Tibial nerve (tissue), 4 donors: ENCODE results near the gene HDAC5.

Experiments used
- CTCF ChIP-seq, 5 experiments: fragments of 200-600 bp in 3 of 5; fragments of 450-650 bp in 2 of 5; sonication (generic) in 3 of 5; IDR thresholded peaks; one replicate each; pipeline ENCODE4 v1.5.1; 2016 to 2019; ENCODE audit warnings: antibody characterized with exemption in 5 of 5, mild to moderate bottlenecking in 3 of 5, moderate library complexity in 2 of 5
- EP300 ChIP-seq, 2 donors: sonication (generic); formaldehyde crosslinking; IDR thresholded peaks; one replicate each; pipeline ENCODE4 v1.6.1; 2017; ENCODE audit warnings: antibody characterized with exemption in 2 of 2, mild to moderate bottlenecking in 1 of 2
- POLR2A ChIP-seq, 2 donors: fragments of 450-650 bp; IDR thresholded peaks; one replicate each; pipeline ENCODE4 v1.6.1; 2017; ENCODE audit warnings: antibody characterized with exemption in 2 of 2, mild to moderate bottlenecking in 2 of 2, moderate library complexity in 2 of 2

DNA sequence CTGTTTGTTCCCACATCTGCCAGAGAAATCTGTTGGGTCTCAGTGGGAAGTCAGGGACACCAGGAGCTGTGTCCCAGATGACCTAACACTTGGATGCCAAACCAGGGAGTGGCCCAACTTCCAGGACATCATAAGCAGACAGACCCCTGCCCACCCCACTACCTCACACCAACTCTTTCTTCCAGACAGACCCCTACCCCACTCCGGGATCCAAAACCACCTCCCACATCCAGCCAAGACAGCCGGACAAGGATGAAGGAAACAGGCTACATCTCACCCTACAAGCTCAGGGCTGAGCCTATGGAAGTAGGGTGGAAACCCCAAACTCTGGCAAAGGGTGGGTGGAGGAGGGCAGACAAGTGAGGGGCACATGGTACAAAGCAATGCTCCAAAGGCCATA is 3.6 kb downstream of the HDAC5 start:
- no peak for TF ChIP-seq CTCF (IDR thresholded peaks at IDR 0.05)
- no peak for TF ChIP-seq EP300 (IDR thresholded peaks at IDR 0.05)
- TF ChIP-seq POLR2A (IDR thresholded peaks at IDR 0.05) = no peak
